ENCODE measurements around the gene RFTN1. TPM values are rescaled to one million over a fixed set of nuclear protein-coding genes. Genes with fewer than 3 reads are reported as not detected.

RFTN1 gene
- polyA plus RNA-seq, 3 donors = 17.4 to 28.0 (median 27.2) TPM

DNA sequence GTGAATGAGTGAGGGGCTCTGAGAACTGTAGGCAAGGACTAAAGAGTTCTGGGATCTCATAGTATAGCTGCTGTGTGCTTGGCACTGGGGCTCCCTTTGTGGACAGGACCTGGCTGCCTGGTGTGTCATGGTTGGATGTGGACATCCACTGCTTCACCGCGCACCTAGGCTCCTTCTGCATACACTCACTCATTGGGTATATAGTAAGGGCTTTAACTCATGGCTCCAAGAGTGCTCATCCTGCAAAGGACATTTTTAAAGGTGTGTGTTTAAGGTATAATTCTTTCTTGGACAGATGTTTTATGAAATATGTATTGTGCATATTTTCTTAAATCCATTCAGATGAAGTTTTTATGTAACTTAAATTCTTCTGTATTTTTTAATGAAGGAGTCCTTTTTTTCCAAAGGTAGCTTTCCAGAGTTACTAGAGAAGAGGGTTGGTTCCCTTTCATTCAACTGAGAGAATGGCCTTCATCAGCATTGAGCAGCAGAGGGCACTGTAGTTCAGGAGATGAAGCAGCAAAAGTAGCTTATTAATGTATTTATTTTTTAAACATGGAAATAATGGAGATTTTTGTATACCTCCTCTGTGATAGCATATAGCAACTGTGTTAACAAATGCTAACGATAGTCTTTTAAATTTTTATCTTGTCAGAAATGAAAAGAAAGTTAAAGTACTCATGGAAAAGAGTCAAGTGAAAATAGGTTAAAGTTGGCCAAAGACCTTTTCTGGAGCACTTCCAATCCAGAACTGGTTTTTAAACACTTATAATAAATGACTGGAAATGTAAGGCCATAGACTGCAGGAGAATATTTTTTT is 223.3 kb downstream of the RFTN1 start:
- H4K20me1 ChIP-seq (ENCODE audit: insufficient read depth, low read length) = no peaks in the 10 kb centered on the region
- no peaks in the 10 kb centered on the region for H3K27me3 ChIP-seq (ENCODE audit: control insufficient read depth in 2 of 2, insufficient read depth in 2 of 2, low read length in 2 of 2)
- Mint-ChIP-seq H3K4me1 (peaks cover 35% of the 10 kb centered on the region), H3K9me3 (peaks cover 0 to 7% (median 4%) of the 10 kb centered on the region in 7 donors), H3K27ac (peak overlapping the region in 3 of 7 donors; percentile 17 to 34 (median 25)), H3K4me3 (no peak overlapping the region), H3K27me3 (ENCODE audit: low read depth in 3 of 3) (no peaks in the 10 kb centered on the region), H3K36me3 (peaks cover 34 to 48% of the 10 kb centered on the region in 2 donors)
- H3K4me2 ChIP-seq (replicated peaks; ENCODE audit: extremely low read depth, low read length, poor library complexity, severe bottlenecking) = no peak overlapping the region
- H3K27ac ChIP-seq (ENCODE audit: low read depth in 1 of 2, low read length in 2 of 2) = peak overlapping the region in 1 of 2 donors; percentile 52
- no peaks in the 10 kb centered on the region for H3K79me2 ChIP-seq (ENCODE audit: insufficient read depth, low read length)
- H3K9me3 ChIP-seq (replicated peaks in 1 of 2; ENCODE audit: control insufficient read depth in 1 of 2, insufficient read depth in 1 of 2, low read length in 2 of 2) = no peaks in the 10 kb centered on the region
- no peak overlapping the region for H3K4me3 ChIP-seq (replicated peaks in 1 of 3; ENCODE audit: low read depth in 2 of 3, low read length in 3 of 3)
- DNase-seq = peak; percentile 9 to 37 (median 25)
- WGBS (ENCODE audit: insufficient coverage) = no CpG with 5 or more reads among the region's 3 CpGs
- no peak overlapping the region for H3K9ac ChIP-seq (ENCODE audit: insufficient read depth, low read length, poor library complexity, severe bottlenecking)
- no peak overlapping the region for H2AFZ ChIP-seq (ENCODE audit: insufficient read depth, low read depth, low read length, poor library complexity, severe bottlenecking)
- TF ChIP-seq, protein P1, sequence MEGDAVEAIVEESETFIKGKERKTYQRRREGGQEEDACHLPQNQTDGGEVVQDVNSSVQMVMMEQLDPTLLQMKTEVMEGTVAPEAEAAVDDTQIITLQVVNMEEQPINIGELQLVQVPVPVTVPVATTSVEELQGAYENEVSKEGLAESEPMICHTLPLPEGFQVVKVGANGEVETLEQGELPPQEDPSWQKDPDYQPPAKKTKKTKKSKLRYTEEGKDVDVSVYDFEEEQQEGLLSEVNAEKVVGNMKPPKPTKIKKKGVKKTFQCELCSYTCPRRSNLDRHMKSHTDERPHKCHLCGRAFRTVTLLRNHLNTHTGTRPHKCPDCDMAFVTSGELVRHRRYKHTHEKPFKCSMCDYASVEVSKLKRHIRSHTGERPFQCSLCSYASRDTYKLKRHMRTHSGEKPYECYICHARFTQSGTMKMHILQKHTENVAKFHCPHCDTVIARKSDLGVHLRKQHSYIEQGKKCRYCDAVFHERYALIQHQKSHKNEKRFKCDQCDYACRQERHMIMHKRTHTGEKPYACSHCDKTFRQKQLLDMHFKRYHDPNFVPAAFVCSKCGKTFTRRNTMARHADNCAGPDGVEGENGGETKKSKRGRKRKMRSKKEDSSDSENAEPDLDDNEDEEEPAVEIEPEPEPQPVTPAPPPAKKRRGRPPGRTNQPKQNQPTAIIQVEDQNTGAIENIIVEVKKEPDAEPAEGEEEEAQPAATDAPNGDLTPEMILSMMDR (IDR thresholded peaks at IDR 0.05) = peak; percentile 84
- H3K36me3 ChIP-seq (replicated peaks in 1 of 2; ENCODE audit: control insufficient read depth in 1 of 2, insufficient read depth in 2 of 2, low read length in 2 of 2) = peaks cover 7 to 43% of the 10 kb centered on the region in 2 donors
- intact Hi-C loops (cut with micrococcal nuclease) = loop anchor here in 1 of 2 donors (2.0 kb wide), 1 partner anchor 261 kb away; no protein-coding TSS in a partner anchor
- peaks cover 17 to 26% of the 10 kb centered on the region in 2 donors for H3K4me1 ChIP-seq (ENCODE audit: control insufficient read depth in 1 of 2, insufficient read depth in 2 of 2, low read length in 2 of 2)

DNA sequence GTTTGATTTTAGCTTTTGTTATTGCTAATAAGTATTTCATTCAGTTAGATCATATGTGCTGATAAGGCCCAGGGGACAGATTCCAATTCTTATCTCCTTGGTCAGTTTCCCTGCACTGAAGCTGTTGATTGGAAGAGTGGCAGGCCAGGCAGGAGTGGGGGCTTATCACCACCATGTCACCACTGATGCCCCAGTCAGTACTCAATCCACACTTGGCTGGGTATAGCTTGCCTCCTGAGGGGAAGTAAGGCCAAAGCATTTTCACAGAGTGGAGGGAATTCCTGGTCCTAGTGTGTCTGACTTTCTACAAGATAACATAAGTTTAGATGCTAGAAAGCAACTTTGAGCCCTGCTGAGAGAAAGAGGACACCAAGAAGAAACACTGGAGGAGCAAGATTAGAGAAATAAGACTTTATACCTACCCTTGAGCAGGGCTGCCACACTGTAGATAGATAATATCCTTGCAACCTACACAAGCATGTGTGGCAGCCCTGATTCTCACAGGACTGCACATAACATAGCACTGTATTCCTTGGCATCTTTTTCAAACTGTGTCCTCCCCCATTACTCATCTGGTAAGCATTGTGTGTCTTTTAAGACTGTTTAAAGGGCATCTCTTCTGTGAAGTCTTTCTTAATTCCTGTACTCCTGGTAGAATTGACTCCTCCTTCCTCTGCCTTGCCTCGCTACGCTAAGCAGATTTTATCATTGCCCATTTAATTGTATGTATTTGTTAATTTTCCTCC is 224.2 kb downstream of the RFTN1 start:
- H3K27ac ChIP-seq (ENCODE audit: low read depth in 1 of 2, low read length in 2 of 2) = no peak overlapping the region
- no peaks in the 10 kb centered on the region for H3K9me3 ChIP-seq (replicated peaks in 1 of 2; ENCODE audit: control insufficient read depth in 1 of 2, insufficient read depth in 1 of 2, low read length in 2 of 2)
- peaks cover 17 to 26% of the 10 kb centered on the region in 2 donors for H3K4me1 ChIP-seq (ENCODE audit: control insufficient read depth in 1 of 2, insufficient read depth in 2 of 2, low read length in 2 of 2)
- Mint-ChIP-seq H3K27ac (peak overlapping the region in 1 of 7 donors; percentile 9), H3K4me3 (peak overlapping the region in 1 of 2 donors; percentile 9), H3K4me1 (peaks cover 34% of the 10 kb centered on the region), H3K9me3 (peaks cover 0 to 7% (median 4%) of the 10 kb centered on the region in 7 donors), H3K36me3 (peaks cover 35 to 48% of the 10 kb centered on the region in 2 donors), H3K27me3 (ENCODE audit: low read depth in 3 of 3) (no peaks in the 10 kb centered on the region)
- H2AFZ ChIP-seq (ENCODE audit: insufficient read depth, low read depth, low read length, poor library complexity, severe bottlenecking) = no peak overlapping the region
- no peaks in the 10 kb centered on the region for H4K20me1 ChIP-seq (ENCODE audit: insufficient read depth, low read length)
- H3K79me2 ChIP-seq (ENCODE audit: insufficient read depth, low read length) = no peaks in the 10 kb centered on the region
- H3K9ac ChIP-seq (ENCODE audit: insufficient read depth, low read length, poor library complexity, severe bottlenecking) = no peak overlapping the region
- no peak overlapping the region for H3K4me2 ChIP-seq (replicated peaks; ENCODE audit: extremely low read depth, low read length, poor library complexity, severe bottlenecking)
- intact Hi-C loops (cut with micrococcal nuclease) = no loop called here
- WGBS (ENCODE audit: insufficient coverage) = no CpG with 5 or more reads among the region's 2 CpGs
- peaks cover 6 to 37% of the 10 kb centered on the region in 2 donors for H3K36me3 ChIP-seq (replicated peaks in 1 of 2; ENCODE audit: control insufficient read depth in 1 of 2, insufficient read depth in 2 of 2, low read length in 2 of 2)
- TF ChIP-seq, protein P1 (IDR thresholded peaks at IDR 0.05) = no peak
- DNase-seq = no peak
- H3K4me3 ChIP-seq (replicated peaks in 1 of 3; ENCODE audit: low read depth in 2 of 3, low read length in 3 of 3) = no peak overlapping the region
- no peaks in the 10 kb centered on the region for H3K27me3 ChIP-seq (ENCODE audit: control insufficient read depth in 2 of 2, insufficient read depth in 2 of 2, low read length in 2 of 2)
